Measurements from ENCODE around the gene OMP.

- TF ChIP-seq CTCF (IDR thresholded peaks at IDR 0.05; ENCODE audit: insufficient read depth, low read depth, low read length) (no peak), EZH2 (IDR thresholded peaks at IDR 0.05; ENCODE audit: insufficient read depth, low read length) (no peak)
These were observed 15.4 kb downstream of the OMP start for GRCh38 chr11:77118086-77118485.

Data from astrocyte (in vitro differentiated cells and primary cell).